HG02970 (cell line): ENCODE measurements around the gene ASB16.

Experiments used
- ATAC-seq: cut with Tn5 transposase; IDR thresholded peaks from one replicate; pipeline ENCODE4 v1.9.1; 2021; ENCODE audit warnings: mild to moderate bottlenecking, moderate library complexity, moderate number of reproducible peaks; ENCODE audit not compliant: unreplicated experiment, low FRiP score

Gene ASB16

DNA sequence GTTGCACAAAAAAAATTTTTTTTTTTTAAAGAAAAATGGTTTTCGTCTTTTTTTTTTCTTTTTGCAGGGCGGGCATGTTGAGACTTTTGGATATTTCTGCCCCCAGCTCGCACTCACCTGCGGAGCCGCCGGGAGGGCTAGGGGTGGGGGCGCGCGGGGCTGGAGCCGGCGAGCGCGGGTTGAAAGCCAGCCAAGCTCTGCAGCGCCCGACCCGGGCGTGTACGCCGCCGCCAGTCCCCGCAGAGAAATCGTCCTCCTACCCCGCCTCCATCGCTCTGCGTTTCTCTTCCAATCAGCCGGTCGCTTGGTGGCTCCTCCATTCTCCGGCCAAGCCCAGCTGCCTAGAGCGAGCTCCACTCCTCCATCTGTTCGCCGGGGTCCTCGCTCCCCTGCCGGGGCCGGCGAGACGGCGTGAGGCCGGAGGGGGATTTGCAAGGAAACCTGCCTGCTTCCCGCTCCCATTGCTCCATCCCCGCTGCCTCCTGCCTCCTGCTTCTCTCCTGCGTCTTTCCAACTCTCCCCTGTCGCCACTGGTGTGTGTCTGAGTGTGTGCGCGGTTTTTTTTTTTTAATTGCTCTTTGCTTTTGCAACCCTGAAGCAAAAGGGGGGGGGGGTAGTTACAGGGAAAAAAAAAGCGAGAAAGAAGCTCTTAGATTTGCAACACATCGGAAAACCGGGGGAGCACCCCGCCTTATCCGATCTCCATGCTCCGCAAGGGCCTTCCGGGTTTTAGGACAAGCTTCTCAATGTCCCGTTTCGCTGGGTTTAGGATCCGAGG is 50.8 kb downstream of the ASB16 start:
- ATAC-seq: no peak

DNA sequence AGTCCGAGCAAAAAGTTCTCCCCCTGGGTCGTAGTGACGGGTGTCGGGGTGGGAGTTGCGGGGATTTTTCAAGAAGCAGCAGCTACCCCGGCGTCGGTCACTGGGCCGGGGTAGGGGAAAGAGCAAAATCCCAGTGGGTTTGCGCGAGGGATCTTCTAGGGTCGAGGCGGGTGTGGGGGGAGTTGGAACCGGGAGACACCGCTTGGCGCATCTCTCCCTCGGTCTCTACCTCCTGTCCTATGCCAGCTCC is 51.3 kb downstream of the ASB16 start:
- ATAC-seq: no peak

DNA sequence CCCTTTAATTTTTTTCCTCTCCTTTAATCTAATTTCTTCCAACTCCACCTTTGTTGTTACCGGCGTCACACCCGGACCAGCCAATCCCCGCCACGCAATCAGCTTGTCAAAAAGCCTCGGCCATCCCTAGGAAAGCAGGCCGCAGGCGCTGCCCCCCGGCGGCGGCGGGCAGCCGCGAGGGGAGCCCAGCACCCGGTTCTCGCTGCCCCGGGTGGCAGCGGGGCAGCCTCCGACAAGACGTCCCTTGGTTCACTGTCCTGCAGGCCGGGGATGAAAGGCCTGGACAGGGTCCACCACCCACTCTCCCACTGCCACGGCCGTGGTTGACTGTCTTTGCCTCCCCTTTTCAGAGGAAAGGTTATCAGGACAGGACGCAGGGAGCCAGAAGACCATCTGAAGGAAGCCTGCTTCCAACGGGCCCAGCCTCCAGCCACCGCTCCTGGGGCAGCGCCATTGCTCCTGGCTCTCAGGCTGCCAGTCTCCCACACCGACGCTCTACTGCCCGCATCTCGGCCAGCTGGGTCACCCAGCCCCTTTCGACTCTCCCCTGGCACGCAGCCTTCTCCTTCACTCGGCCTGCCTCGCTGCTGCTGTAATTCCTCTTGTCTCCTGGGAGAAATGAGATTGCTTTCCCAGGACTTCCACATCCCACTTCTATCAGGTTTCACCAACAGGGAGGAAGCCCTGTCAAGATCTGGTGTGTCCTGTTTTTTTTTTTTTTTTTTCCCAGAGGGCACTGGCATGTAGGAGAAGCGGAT is 51.8 kb downstream of the ASB16 start:
- ATAC-seq: no peak

DNA sequence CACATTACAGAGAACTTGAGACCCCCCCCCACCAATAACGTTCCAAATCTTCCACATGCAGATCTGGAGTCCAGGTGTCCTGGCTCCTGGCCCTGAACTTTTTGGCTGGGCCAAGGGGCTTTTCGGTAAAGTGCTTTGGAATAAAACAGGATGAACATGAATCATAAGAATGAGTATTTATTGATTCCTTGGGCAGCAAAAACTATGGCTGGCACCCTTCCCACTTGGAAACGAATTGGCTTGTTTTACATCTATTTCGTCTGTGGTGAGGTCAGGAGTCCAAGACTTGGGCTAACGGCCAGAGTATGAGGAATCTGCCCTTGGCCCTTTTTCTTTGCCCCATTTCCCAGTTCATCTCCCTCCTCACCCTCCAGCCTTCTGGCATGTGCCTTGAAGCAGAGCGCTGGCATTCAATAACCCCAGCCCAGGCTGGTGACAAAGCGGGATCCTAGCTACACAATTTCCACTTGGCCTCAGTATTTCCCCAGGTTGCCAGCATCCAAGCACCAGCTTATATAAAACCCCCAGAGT is 53.1 kb downstream of the ASB16 start:
- ATAC-seq: no peak
